HEK293T (cell line): ENCODE data around the gene FBN1.

Experiments
- CTCF ChIA-PET: fragments of 350-600 bp; formaldehyde crosslinking; extraction: SDS; loops from one replicate; lab custom pipeline; 2021; ENCODE audit warnings: antibody characterized with exemption, inconsistent platforms; lab: Yijun Ruan, JAX
- POLR2A ChIA-PET: fragments of 350-600 bp; formaldehyde crosslinking; extraction: SDS; loops from one replicate; lab custom pipeline; 2020; ENCODE audit warnings: antibody characterized with exemption, inconsistent platforms; lab: Yijun Ruan, JAX
- DNase-seq: peaks from one replicate; pipeline ENCODE4 v3.0.0; 2012; ENCODE audit warnings: mixed read lengths; ENCODE audit errors: extremely low spot score
- ARNT ChIP-seq: fragments of 450-650 bp; IDR thresholded peaks from 2 replicates; pipeline ENCODE4 v1.6.1; 2017; ENCODE audit warnings: mild to moderate bottlenecking
- BHLHE40 ChIP-seq: fragments of 450-650 bp; IDR thresholded peaks from 2 replicates; pipeline ENCODE4 v1.6.1; 2016; ENCODE audit warnings: mild to moderate bottlenecking, moderate library complexity, borderline replicate concordance
- CTBP1 ChIP-seq: fragments of 450-650 bp; IDR thresholded peaks from 2 replicates; pipeline ENCODE4 v1.6.1; 2016; ENCODE audit warnings: borderline replicate concordance
- ELF4 ChIP-seq: fragments of 450-650 bp; IDR thresholded peaks from 2 replicates; pipeline ENCODE4 v1.6.1; 2017; ENCODE audit warnings: antibody characterized with exemption
- FOXA1 ChIP-seq: fragments of 450-650 bp; IDR thresholded peaks from 2 replicates; pipeline ENCODE4 v1.6.1; 2016; ENCODE audit warnings: mild to moderate bottlenecking
- FOXK2 ChIP-seq: fragments of 450-650 bp; IDR thresholded peaks from 2 replicates; pipeline ENCODE4 v1.6.1; 2016; ENCODE audit warnings: mild to moderate bottlenecking
- FOXM1 ChIP-seq: fragments of 450-650 bp; IDR thresholded peaks from 2 replicates; pipeline ENCODE4 v1.6.1; 2017; ENCODE audit warnings: mild to moderate bottlenecking, borderline replicate concordance
- HDGF ChIP-seq: fragments of 450-650 bp; IDR thresholded peaks from 2 replicates; pipeline ENCODE4 v1.6.1; 2017; ENCODE audit warnings: antibody characterized with exemption, borderline replicate concordance
- L3MBTL2 ChIP-seq: fragments of 450-650 bp; conservative IDR thresholded peaks from 2 replicates; pipeline ENCODE4 v1.6.1; 2016; ENCODE audit warnings: mild to moderate bottlenecking
- LEF1 ChIP-seq: fragments of 450-650 bp; IDR thresholded peaks from 2 replicates; pipeline ENCODE4 v1.6.1; 2017; ENCODE audit warnings: mild to moderate bottlenecking, borderline replicate concordance
- NFRKB ChIP-seq: fragments of 450-650 bp; IDR thresholded peaks from 2 replicates; pipeline ENCODE4 v1.6.1; 2016; ENCODE audit warnings: mild to moderate bottlenecking, moderate library complexity
- SP1 ChIP-seq: fragments of 450-650 bp; IDR thresholded peaks from 2 replicates; pipeline ENCODE4 v1.6.1; 2017
- SUZ12 ChIP-seq: fragments of 450-650 bp; IDR thresholded peaks from 2 replicates; pipeline ENCODE4 v1.6.1; 2016; ENCODE audit warnings: mild to moderate bottlenecking
- TARDBP ChIP-seq: fragments of 450-650 bp; IDR thresholded peaks from 2 replicates; pipeline ENCODE4 v1.6.1; 2016
- ZNF384 ChIP-seq: fragments of 450-650 bp; IDR thresholded peaks from 2 replicates; pipeline ENCODE4 v1.6.1; 2016
- TF ChIP-seq, protein P1 (sequence below): fragments of 450-650 bp; IDR thresholded peaks from 2 replicates; pipeline ENCODE4 v1.6.1; 2016

FBN1 gene

GRCh38 chr15:48681353-48681752 lies 35.8 kb upstream of the FBN1 start:
- TF ChIP-seq, protein P1, sequence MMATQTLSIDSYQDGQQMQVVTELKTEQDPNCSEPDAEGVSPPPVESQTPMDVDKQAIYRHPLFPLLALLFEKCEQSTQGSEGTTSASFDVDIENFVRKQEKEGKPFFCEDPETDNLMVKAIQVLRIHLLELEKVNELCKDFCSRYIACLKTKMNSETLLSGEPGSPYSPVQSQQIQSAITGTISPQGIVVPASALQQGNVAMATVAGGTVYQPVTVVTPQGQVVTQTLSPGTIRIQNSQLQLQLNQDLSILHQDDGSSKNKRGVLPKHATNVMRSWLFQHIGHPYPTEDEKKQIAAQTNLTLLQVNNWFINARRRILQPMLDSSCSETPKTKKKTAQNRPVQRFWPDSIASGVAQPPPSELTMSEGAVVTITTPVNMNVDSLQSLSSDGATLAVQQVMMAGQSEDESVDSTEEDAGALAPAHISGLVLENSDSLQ, result no peak
- TF ChIP-seq BHLHE40 (no peak), HDGF (no peak), FOXA1 (no peak), SP1 (no peak), SUZ12 (no peak), LEF1 (no peak), CTBP1 (no peak), FOXM1 (no peak), ZNF384 (no peak), TARDBP (no peak), FOXK2 (no peak)
- DNase-seq, result no peak
- CTCF ChIA-PET, result no interaction called here
- POLR2A ChIA-PET, result no interaction called here

DNA sequence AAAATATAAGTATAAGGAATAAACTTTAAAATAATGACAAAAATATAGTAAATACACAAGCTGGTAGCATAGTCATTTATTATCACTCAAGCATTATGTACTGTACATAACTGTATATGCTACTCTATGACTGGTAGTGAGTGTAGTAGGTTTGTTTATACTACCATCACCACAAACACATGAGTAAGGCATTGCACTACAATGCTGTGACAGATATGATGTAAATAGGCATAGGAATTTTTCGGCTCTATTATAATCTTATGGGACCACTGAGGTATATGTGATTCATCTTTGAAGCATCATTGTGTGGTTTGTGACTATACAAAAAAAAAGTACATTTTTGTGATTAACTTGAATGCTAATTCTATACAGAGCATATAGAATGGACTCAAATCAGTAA lies 35.3 kb upstream of the FBN1 start:
- CTCF ChIA-PET, result no interaction called here
- POLR2A ChIA-PET, result no interaction called here

GRCh38 chr15:48679952-48680351 lies 34.4 kb upstream of the FBN1 start:
- no peak for DNase-seq
- POLR2A ChIA-PET, result interaction anchor here (0.6 kb wide), 1 partner anchor 169 kb away, joined by 3 read pairs; no protein-coding TSS in a partner anchor
- CTCF ChIA-PET, result no interaction called here

More for the DNA sequence above, 35.3 kb upstream of the FBN1 start:
- DNase-seq, result no peak
- TF ChIP-seq SUZ12 (no peak), SP1 (no peak), L3MBTL2 (no peak), LEF1 (no peak), ZNF384 (no peak), ELF4 (no peak), CTBP1 (no peak), BHLHE40 (no peak), NFRKB (no peak), TARDBP (no peak)
- TF ChIP-seq, protein P1, result no peak

GRCh38 chr15:48678851-48679250 lies 33.3 kb upstream of the FBN1 start:
- TF ChIP-seq FOXA1 (no peak), CTBP1 (no peak), HDGF (no peak), SP1 (no peak), NFRKB (no peak), ARNT (no peak), TARDBP (no peak), LEF1 (no peak), L3MBTL2 (no peak), ELF4 (no peak), FOXK2 (no peak), ZNF384 (no peak), SUZ12 (no peak), BHLHE40 (no peak), FOXM1 (no peak)
- TF ChIP-seq, protein P1, result no peak
- ChIA-PET CTCF (interaction anchor here (0.7 kb wide), 1 partner anchor 185 kb away, joined by 3 read pairs; no protein-coding TSS in a partner anchor), POLR2A (no interaction called here)
- no peak for DNase-seq

More at GRCh38 chr15:48679952-48680351, 34.4 kb upstream of the FBN1 start:
- TF ChIP-seq SP1 (no peak), FOXM1 (no peak), FOXA1 (no peak), ARNT (no peak), ZNF384 (no peak), SUZ12 (no peak), ELF4 (no peak)

- no peak for DNase-seq
- CTCF ChIA-PET, result no interaction called here
- POLR2A ChIA-PET, result no interaction called here
- TF ChIP-seq, protein P1, result no peak
- no peak for TF ChIP-seq NFRKB
- TF ChIP-seq BHLHE40, result no peak
- TF ChIP-seq FOXK2, result no peak
- no peak for TF ChIP-seq L3MBTL2
- no peak for TF ChIP-seq LEF1
- no peak for TF ChIP-seq FOXA1
- no peak for TF ChIP-seq HDGF
- TF ChIP-seq ELF4, result no peak
- no peak for TF ChIP-seq TARDBP
- no peak for TF ChIP-seq SP1
- TF ChIP-seq ZNF384, result no peak
- TF ChIP-seq CTBP1, result no peak
- TF ChIP-seq ARNT, result no peak
- TF ChIP-seq FOXM1, result no peak
- no peak for TF ChIP-seq SUZ12
Measured at GRCh38 chr15:48677821-48678220, 32.3 kb upstream of the FBN1 start.

DNA sequence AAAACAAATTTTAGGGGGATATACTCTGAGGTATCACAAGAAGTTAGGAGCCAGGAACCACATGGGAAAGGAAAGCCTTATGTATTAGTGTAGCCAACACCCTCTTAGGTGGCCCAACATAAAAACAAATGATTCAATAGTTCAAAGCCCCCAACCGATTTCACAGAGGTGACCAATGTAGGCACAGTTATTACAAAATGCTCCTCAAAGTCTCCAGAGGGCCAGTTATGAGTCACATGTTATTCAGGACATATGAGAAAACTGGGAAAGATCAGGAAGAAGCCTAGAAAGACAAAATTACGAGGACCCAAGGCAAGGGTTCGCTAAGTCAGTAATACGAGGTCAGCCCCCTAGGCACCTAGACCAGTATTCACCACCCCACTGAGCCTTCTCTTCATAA lies 29.9 kb upstream of the FBN1 start:
- no peak for TF ChIP-seq ARNT
- no peak for TF ChIP-seq L3MBTL2
- TF ChIP-seq LEF1, result no peak
- TF ChIP-seq ZNF384, result no peak
- no peak for TF ChIP-seq SUZ12
- no peak for TF ChIP-seq CTBP1
- TF ChIP-seq NFRKB, result no peak
- TF ChIP-seq BHLHE40, result no peak
- TF ChIP-seq, protein P1, result no peak
- TF ChIP-seq FOXA1, result no peak
- no peak for TF ChIP-seq FOXK2
- no peak for TF ChIP-seq FOXM1
- no peak for TF ChIP-seq SP1
- no peak for TF ChIP-seq HDGF
- TF ChIP-seq ELF4, result no peak
- no peak for TF ChIP-seq TARDBP
- POLR2A ChIA-PET, result no interaction called here
- no peak for DNase-seq
- CTCF ChIA-PET, result no interaction called here
